GM19328 (cell line): ENCODE measurements around the gene TSHR.

Source experiments
- ATAC-seq: cut with Tn5 transposase; IDR thresholded peaks from one replicate; pipeline ENCODE4 v1.9.1; 2021; ENCODE audit warnings: mild to moderate bottlenecking, moderate library complexity; ENCODE audit not compliant: unreplicated experiment

The TSHR gene

GRCh38 chr14:81132468-81132867 lies 177.0 kb downstream of the TSHR start:
- no peak for ATAC-seq

DNA sequence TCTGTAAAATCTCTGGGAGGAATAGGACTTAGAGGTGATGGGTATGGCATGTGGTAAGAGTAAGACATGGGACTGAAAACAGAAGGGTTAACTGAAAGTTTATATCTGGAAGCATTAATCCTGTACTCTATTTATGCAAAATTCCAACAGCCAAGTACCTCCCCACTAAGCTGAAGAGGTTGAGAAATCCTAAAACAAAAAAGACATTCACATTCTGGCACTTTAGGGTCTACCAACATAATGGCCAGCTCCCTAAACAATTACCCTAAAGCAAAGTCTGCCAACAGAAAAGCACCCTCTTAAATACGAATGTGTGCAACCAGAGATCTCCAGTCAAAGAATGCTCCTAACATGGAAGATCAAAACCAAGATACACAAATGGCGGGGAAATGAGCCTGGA lies 178.0 kb downstream of the TSHR start:
- ATAC-seq: no peak

DNA sequence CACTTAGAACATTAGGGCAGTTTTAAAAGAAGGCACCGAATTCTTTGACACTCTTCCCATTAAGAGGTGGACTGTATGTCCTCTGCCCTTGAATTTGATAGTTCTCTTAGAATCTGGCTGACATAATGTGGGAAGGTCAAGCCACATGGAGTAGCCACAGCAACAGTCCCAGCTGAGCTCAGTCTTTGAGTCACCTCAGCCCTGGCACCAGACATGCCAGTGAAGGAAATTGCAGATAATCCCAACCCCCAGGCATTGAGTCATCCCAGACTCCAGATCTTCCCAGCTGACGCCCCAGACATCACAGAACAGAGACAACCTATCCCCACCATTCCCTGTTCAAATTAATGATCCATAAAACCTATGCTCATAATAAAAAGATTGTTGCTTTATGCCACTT lies 181.9 kb downstream of the TSHR start:
- ATAC-seq: no peak

DNA sequence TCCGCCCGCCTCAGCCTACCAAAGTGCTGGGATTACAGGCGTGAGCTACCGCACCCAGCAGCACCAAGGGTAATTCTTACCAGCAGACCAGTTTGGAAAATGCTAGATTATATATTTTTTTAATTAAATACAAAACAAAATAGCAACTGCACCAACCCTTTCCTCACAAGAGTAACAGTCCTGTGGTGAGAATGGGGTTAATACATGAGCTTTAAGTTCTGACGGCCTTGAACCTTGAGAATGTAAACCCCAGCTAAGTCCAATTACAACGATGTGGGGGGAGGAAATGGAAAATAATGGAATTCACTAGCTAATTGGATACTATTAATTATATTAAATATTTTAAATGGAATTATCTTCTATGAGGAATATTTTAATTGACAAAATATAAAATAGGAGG lies 183.0 kb downstream of the TSHR start:
- no peak for ATAC-seq

DNA sequence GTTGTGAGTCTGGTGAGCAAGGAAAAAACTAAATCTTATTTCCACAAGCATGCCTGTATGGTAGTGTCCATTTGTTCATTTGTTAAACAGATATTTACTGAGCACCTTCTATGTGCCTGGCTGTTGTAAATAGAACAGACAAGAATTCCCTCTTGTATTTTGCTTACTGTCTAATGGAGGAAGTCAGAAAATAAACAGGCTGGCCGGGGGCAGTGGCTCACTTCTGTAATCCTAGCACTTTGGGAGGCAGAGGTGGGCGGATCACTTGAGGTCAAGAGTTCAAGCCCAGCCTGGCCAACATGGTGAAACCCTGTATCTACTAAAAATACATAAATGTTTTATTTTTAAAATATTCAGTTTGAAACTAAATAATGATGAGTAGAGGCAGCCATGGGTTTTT lies 186.0 kb downstream of the TSHR start:
- no peak for ATAC-seq

DNA sequence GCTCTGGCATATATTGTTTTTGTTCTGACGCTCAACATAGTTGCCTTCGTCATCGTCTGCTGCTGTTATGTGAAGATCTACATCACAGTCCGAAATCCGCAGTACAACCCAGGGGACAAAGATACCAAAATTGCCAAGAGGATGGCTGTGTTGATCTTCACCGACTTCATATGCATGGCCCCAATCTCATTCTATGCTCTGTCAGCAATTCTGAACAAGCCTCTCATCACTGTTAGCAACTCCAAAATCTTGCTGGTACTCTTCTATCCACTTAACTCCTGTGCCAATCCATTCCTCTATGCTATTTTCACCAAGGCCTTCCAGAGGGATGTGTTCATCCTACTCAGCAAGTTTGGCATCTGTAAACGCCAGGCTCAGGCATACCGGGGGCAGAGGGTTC lies 188.4 kb downstream of the TSHR start:
- ATAC-seq: no peak

DNA sequence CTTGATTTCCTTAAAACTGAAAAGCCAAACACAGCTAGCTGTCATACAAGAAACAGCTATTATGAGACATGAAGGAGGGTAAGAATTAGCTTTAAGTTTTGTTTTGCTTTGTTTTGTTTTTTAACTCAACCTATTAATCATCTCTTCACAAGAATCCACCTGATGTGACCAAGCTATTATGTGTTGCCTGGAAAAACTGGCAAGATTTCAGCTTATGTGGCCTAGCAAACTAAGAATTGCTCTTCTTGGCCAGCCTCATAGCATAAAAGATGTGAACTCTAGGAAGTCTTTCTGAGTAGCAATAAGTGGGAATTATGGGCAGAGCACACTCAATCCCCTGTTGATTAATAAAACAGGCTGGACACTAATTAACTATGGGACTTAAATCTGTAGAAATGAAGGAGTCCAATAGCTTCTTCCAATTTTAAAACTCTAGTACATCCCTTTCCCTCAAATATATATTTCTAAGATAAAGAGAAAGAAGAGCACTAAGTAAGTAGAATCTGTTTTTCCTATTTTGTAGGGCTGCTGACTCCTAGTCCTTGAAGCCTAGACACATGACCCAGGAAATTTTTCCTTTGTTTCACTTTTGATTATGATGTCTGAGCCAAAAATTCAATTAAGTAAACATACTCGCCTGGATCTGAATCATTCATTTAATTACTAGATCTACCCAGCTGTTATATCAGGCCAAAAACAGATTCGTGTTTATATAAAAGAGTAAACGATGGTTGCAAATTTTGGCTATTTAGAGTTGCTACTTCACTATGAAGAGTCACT lies 189.6 kb downstream of the TSHR start:
- ATAC-seq: no peak

GRCh38 chr14:81147140-81147897 lies 191.9 kb downstream of the TSHR start:
- no peak for ATAC-seq

- ATAC-seq: no peak
Measured at GRCh38 chr14:81148635-81149034, 193.2 kb downstream of the TSHR start.

DNA sequence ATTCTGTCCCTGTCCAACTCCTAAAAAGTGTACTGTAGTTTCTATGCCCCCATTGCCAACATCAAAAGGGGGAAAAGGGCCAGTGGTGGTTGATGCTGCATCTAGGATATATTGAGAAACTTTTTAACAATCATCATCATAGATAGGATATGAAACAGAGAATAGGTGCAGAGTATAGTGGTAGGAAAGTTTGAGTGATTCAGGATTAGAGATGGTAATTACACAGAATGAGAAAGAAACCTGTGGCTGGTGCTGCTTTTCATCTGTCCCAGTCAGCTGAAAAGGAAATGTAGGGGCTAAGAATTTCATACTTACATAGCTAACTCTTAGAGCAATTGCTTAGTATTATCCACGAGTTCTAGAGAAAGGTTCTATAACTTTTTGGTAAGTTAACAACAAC lies 197.8 kb downstream of the TSHR start:
- ATAC-seq: no peak

DNA sequence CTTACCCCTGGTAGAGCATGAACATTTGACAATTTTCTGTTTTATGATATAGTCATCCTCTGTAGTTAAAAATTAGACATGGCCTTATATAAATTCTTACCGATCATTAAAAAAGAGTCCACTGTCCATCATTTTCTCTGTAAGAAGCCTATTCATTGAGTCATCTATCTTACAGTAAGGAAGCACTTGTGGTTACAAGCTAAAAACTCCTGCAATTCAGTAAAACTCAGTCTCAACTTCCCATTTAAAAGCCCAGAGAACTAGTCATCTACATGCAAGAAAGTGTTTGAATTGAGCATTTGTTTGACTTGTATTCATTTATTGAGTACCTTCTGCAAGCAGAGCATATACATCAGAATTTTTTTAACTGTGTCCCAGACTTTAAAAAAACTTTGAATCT lies 202.0 kb downstream of the TSHR start:
- ATAC-seq: no peak

- no peak for ATAC-seq
Measured at GRCh38 chr14:81161088-81161487, 205.7 kb downstream of the TSHR start.

DNA sequence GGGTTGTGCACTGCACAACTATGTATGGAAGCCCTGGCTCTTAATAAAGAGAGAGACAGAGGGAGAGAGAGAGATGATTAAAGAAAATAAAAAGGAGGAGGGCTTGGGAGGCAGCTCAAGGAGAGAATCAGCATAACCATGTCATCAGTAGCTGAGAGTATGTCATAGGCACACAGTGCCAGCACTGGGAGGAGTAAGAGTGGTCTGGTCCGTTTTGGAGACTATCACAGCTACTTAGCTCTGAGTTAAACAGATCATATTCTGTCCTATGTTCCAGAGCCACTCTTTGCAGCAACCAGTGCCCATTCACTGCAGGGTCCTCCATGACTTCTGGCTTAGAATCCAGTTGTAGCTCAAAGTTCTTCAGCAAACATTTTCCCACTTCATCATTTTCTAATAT lies 206.3 kb downstream of the TSHR start:
- ATAC-seq: no peak

GRCh38 chr14:81162941-81163340 lies 207.5 kb downstream of the TSHR start:
- no peak for ATAC-seq

GRCh38 chr14:81164167-81164774 lies 208.8 kb downstream of the TSHR start:
- peak; percentile 94 for ATAC-seq

DNA sequence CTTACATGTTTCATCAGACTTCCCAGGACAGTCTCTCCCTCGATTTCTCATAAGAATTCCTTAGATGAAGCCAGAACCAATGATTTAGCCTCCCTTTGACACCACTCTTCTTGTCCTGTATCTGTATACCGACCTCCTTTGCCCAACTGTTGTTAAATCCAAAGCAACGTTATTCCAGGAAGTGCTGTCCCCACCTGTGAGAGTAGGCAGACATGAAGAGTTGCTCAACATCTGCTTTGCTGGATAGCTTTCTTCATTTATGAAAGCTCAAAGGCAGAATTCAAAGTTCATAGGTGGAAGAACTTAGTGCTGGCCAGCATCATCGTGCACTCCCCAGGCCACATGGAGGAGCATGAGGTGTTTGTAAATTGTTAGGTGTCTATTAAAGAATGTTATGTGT lies 209.8 kb downstream of the TSHR start:
- ATAC-seq: no peak

- ATAC-seq: no peak
Measured at GRCh38 chr14:81166121-81166520, 210.7 kb downstream of the TSHR start.

DNA sequence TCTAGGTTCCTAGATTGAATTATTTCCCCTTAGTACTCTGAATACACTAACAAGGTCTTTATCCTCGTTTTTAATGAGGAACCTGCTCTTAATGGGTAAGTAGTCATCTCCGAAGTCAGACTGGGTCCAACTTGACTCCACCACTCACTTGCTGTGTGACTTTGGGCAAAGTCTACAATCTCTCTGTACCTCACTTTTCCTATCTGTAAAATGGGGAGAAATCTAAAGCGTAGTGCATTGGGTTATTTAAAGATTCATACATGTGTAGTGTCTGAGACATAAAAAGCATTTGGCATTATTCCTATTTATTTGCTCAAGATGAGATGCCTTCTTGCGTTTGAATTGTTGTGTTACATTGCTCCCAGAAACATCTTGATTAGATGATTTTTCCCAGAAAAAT lies 213.8 kb downstream of the TSHR start:
- ATAC-seq: no peak

GRCh38 chr14:81169711-81170103 lies 214.3 kb downstream of the TSHR start:
- ATAC-seq: peak; percentile 11

- ATAC-seq: peak; percentile 91
Measured at GRCh38 chr14:81170104-81170828, 214.8 kb downstream of the TSHR start.

DNA sequence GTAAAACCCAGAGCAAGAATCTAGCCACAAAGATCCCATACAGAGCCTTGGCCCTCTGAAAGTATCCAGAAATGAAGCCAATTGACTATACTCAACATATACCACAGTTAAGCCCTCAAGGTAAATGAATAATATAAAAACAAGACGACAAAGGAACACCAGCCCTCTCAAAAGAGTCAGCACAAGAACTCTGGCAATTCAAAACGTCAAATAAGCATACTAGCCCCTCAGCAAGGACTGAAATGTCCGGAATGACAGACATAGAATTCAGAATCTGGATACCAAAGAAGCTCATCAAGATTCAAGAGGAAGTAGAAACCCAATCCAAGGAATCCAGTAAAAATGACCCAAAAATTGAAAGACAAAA lies 215.4 kb downstream of the TSHR start:
- ATAC-seq: no peak
